GM20000 (cell line): ENCODE data around the gene RNF5.

Source experiments
- DNase-seq: peaks from one replicate; pipeline ENCODE4 v3.0.0; 2012; ENCODE audit warnings: low spot score
- CTCF ChIP-seq: IDR thresholded peaks from 2 replicates; pipeline ENCODE4 v1.5.1; 2012; ENCODE audit warnings: mild to moderate bottlenecking, control low read depth; ENCODE audit errors: extremely low read depth, missing control alignments

Gene RNF5

GRCh38 chr6:32178547-32179440 lies 589 bp downstream of the RNF5 start:
- no peak for DNase-seq
- TF ChIP-seq CTCF, result no peak

GRCh38 chr6:32179766-32180405 lies 1.7 kb downstream of the RNF5 start:
- DNase-seq, result no peak
- no peak for TF ChIP-seq CTCF

GRCh38 chr6:32181148-32181702 lies 3.0 kb downstream of the RNF5 start:
- DNase-seq, result no peak
- TF ChIP-seq CTCF, result no peak

GRCh38 chr6:32181915-32182529 lies 3.8 kb downstream of the RNF5 start:
- no peak for DNase-seq
- no peak for TF ChIP-seq CTCF

GRCh38 chr6:32182555-32182981 lies 4.4 kb downstream of the RNF5 start:
- no peak for TF ChIP-seq CTCF
- DNase-seq, result no peak

GRCh38 chr6:32183030-32183429 lies 4.8 kb downstream of the RNF5 start:
- no peak for DNase-seq

More at GRCh38 chr6:32183030-32183429, 4.8 kb downstream of the RNF5 start:
- no peak for TF ChIP-seq CTCF
